Measurements from ENCODE around the gene LILRB5.
"Not testable (repeated sequence)": the region's sequence is repeated elsewhere in the genome, so short reads cannot be mapped to it uniquely, and the experiment has no call there.

LILRB5 gene

DNA sequence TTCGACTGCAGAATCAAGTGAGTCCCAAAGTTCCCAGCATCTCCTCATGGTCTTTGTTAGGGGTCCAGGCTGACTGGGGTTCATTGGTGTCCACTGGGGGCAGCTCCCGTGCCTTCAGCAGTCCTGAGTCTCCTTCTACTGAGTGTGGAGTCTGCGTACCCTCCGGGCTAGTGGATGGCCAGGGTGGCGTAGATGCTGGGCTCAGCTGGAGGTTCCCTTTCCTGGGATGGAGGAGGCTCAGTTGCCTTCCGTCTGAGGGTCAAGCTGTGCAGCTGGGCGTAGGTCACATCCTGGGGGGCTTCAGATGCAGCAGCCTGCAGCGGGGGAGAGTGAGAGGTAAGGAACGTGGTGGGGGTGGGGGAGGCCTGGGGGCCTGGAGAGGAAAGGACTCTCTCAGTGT, 17.4 kb upstream of the LILRB5 start:
- not testable (repeated sequence) for DNase-seq

DNA sequence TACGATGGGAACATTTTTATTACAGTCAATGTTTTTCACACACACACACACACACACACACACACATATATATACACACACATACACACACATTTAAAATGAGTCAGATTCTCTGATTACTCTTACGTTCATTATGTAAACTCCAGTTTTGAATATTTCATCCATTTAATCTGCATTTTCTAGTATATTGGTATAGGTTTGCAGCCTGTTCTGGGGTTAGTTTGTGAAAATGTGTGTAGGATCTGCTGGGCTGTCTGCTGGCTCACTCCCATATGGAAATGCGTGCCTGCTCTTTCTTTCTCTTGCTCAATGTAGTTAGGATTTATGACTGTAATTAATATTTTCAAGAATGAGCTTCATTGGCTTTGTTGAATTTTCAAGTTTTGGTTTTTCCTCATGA, 16.7 kb upstream of the LILRB5 start:
- no peak for DNase-seq

GRCh38 chr19:54272181-54272580, 15.1 kb upstream of the LILRB5 start:
- DNase-seq, result not testable (repeated sequence)

GRCh38 chr19:54271587-54271986, 14.5 kb upstream of the LILRB5 start:
- not testable (repeated sequence) for DNase-seq

GRCh38 chr19:54271106-54271505, 14.0 kb upstream of the LILRB5 start:
- no peak for DNase-seq

DNA sequence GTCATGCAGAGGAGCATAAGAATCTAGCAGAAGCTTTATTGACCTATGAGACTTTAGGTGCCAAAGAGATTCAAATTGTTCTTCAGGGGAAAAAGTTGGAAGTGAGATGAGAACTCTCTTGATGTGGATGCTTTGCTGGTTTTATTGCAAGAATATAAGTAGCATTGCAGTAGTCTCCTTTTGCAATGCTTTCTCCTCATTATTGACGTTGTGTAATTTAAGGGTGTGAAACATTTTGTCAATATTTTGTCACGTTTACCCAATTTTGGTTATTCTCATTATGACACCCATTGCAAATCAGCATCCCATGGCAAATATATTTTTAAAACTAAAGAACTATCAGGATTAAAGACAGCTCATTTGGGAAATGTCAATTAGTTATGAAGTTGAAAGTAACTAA, 11.9 kb upstream of the LILRB5 start:
- no peak for DNase-seq

- no peak for DNase-seq
These were observed 9.1 kb upstream of the LILRB5 start for GRCh38 chr19:54266133-54266532.

DNA sequence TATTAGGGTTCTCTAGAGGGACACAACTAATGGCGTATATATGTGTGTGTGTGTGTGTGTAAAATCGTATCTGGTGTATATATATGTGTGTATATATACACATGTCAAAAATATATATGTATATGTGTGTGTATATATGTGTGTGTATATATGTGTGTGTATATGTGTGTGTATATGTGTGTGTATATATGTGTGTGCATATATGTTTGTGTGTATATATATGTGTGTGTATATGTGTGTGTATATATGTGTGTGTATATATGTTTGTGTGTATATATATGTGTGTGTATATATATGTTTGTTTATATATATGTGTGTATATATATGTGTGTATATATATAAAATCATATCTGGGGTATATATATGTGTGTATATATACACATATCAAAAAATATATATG, 5.4 kb upstream of the LILRB5 start:
- DNase-seq, result no peak

GRCh38 chr19:54262066-54262465, 5.0 kb upstream of the LILRB5 start:
- no peak for DNase-seq

GRCh38 chr19:54256250-54257115, 590 bp downstream of the LILRB5 start:
- no peak for DNase-seq

- no peak for DNase-seq
These were observed 1.8 kb downstream of the LILRB5 start for GRCh38 chr19:54255105-54255775.

GRCh38 chr19:54254195-54254906, 2.7 kb downstream of the LILRB5 start:
- no peak for DNase-seq

DNA sequence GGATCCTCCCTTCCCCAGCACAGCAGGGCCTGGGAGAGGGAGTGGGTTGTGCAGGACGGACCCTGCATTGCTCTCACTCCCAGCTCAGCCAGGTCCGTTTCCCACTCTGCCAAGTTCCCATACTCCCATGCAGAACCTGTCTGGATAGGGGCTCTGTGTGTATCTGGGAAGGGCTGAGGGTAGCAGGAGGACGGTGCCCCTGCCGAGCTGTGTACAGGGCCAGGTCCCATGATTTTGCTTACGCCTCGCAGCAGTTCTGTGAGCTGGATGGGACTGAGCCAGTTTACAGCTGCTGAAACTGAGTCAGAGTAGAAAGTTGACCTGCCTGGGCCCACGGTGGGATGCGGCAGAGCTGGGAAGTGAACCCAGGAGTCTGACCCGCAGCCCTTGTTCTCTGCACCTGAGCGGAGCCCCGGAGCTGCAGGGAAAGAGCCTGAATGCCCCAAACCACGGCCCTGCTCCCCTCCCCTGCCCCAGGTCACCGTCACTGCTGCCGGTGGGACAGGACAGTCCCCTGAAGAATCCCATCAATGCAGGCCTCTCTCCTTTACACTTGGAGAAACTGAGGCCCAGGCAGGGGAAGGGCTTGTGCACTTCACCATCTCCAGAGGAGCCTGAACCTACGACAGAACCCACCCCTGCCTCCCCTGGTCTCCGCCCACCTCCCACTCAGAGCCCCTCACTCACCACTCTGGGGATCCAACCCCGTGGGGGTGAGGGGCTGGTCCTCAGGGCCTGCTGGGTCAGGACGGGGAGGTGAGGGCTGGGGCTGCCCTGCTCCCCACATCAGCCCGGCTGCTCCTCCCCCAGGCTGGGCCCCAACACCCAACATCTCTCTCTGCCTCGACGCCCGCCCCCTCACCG, 3.5 kb downstream of the LILRB5 start:
- DNase-seq, result no peak

DNA sequence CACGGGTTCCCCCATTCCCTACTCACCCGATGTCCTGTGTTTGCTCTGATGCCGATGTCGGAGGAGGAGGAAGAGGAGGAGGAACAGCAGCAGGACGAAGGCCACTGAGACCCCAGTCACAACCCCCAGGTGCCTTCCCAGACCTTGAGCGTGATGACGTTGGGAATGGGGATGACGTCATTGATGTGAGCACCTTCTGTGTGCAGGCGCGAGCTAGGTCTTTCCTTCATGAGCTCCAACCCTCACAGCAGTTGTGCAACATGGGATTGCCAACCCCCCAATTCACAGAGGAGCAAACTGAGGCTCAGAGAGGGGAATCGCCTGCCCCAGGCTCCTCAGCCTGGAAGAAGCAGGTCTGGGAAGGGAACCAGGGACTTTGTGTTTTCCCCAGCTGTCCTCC, 4.2 kb downstream of the LILRB5 start:
- DNase-seq, result no peak

DNA sequence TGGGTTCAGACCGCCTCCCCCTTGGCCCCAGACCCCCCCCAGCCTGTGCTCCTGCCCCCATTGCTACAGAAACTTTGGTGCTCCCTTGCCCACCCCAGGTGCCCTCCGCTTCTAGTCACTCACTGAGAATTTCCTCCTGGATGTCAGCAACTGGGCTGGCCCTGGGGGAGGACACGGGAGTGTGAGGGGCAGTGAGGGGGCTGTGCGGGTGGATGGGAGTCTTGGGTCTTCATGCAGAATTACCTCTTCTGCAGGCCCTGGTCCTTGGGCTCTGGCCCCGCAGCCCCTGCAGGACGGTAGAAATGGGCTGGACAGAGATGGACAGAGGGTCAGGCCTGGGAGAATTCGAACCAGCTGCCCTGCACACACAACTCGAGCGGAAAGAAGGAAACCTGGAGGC, 4.8 kb downstream of the LILRB5 start:
- no peak for DNase-seq

- DNase-seq, result no peak
These were observed 9.0 kb downstream of the LILRB5 start for GRCh38 chr19:54248016-54248601.

- DNase-seq, result no peak
These were observed 9.8 kb downstream of the LILRB5 start for GRCh38 chr19:54247106-54247930.

DNA sequence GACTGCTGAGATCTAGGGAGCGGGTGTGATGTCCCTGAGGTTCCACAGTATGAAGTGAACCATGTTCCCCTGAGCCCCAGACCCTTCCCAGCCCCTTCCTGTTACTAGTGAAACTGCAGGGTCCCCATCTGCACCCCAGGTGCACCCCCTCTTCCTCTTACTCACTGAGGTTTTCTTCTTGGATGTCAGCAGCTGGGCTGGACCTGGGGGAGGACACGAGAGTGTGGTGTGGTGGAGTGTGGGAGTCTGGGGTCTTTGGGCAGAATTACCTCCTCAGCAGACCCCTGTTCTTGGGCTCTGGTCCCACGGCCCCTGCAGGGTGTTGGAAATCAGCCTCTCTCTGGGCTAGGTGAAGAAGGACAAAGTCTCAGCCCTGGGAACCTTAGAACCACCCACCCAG, 11.1 kb downstream of the LILRB5 start:
- no peak for DNase-seq

DNA sequence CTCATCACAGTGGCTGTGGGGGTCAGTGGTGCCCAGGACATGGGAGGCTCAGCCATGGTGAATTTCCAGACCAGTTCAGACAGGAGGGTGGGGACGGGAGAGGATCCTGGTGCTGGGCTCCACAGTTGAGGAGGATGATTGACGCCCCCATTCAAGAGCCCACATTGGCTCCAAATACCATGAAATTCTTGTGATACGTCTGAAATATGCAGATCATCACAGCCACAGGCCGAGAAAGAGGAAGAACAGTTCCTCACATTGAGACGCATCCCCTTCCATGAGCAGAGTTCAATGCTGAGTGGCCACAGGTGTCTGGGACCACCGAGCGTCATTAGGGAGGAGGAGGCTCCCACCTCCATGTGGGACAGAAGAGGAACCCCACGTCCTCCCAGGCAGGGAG, 13.3 kb downstream of the LILRB5 start:
- DNase-seq, result not testable (repeated sequence)

GRCh38 chr19:54242646-54243045, 14.4 kb downstream of the LILRB5 start, which contains the start of gene LILRA6:
Gene LILRA6, minus strand, starts transcription at chr19:54242790.
- DNase-seq, result not testable (repeated sequence)

DNA sequence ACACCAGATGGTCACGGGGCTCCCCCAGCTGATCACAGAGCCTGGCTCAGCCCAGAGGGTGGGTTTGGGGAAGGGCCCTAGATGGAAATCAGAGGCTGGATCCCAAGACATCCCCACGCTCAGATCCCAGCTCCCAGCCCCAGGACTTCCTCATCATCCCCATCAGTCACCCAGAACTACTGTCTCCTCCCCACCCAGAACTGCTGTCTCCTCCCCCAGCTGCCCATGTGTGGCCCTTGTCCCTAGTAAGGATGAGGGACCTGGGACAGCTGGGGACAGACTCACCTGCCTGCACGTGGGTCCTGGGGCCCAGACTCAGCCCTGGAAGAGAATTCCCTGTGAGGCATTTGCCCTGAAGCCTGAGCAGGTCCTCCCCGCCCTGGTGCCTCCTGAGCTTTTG, 14.8 kb downstream of the LILRB5 start:
- DNase-seq, result not testable (repeated sequence)
